ENCODE data around the gene FRMD4A.
"Not testable (repeated sequence)": the region's sequence is repeated elsewhere in the genome, so short reads cannot be mapped to it uniquely, and the experiment has no call there.

FRMD4A gene

GRCh38 chr10:13769946-13770345, 560.8 kb downstream of the FRMD4A start:
- DNase-seq (ENCODE audit: extremely low read depth, low read depth): no peak
- TF ChIP-seq CTCF (IDR thresholded peaks at IDR 0.05; ENCODE audit: low read depth, low read length): no peak

- DNase-seq (ENCODE audit: extremely low read depth, low read depth): no peak
- TF ChIP-seq CTCF (IDR thresholded peaks at IDR 0.05; ENCODE audit: low read depth, low read length): no peak
Measured at GRCh38 chr10:13767676-13768178, 563.0 kb downstream of the FRMD4A start.

- not testable (repeated sequence) for DNase-seq (ENCODE audit: extremely low read depth, low read depth)
Measured at GRCh38 chr10:13767148-13767547, 563.6 kb downstream of the FRMD4A start.

DNA sequence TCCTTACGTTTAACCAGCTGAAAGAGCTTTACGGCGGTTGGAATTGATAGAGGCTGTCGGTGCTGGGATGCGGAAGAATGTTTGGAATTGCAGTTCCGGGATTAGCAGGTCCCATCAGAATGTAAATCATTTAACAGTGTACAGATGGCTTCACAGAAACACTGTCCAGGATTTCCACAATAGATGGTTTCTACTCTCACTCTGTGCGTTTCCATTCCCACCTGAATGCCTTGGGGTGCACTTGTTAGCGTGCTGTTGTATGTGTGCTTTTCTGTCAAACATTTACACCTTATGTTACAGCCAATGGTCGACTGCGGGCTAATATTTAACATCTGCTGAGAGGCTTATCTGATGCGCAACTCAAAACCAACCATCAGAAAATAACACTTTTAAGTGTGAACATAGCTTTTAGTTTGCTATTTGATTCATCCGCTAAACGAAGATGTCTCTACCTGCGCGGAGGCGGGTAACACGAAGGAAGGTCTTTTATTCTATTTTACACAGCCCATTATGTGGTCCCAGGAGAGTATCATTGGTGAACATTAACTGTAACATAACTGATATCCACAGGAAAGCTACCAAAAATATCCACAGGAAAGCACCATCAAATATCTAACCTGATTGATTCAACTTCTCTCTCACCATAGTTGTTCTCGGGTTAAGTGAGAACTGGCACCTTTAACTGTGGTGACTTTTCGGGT, 564.9 kb downstream of the FRMD4A start:
- TF ChIP-seq CTCF (IDR thresholded peaks at IDR 0.05; ENCODE audit: low read depth, low read length): no peak
- no peak for DNase-seq (ENCODE audit: extremely low read depth, low read depth)

- TF ChIP-seq CTCF (IDR thresholded peaks at IDR 0.05; ENCODE audit: low read depth, low read length): no peak
- no peak for DNase-seq (ENCODE audit: extremely low read depth, low read depth)
Measured at GRCh38 chr10:13761490-13762091, 569.1 kb downstream of the FRMD4A start.

- TF ChIP-seq CTCF (IDR thresholded peaks at IDR 0.05; ENCODE audit: low read depth, low read length): no peak
Measured at GRCh38 chr10:13759168-13759567, 571.6 kb downstream of the FRMD4A start.

DNA sequence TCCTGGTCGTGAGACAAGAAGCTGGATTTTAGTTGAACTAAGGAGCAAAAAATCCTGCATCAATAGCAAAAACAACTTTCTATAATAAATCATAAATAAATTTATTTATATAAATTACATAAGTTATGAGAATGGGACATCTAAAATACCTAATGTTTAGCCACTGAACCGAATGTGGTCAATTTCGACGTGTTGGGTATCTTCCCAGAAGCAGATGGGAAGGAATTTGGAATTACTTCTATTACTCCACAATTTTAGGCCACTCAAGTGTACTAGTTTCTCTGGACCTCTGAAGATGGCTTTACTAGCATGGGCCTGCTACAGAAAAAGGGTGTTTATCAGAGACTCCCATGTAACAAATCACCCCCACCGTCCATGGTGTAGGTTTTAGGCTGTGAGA, 572.0 kb downstream of the FRMD4A start:
- DNase-seq (ENCODE audit: extremely low read depth, low read depth): no peak
- TF ChIP-seq CTCF (IDR thresholded peaks at IDR 0.05; ENCODE audit: low read depth, low read length): no peak

More at GRCh38 chr10:13759168-13759567, 571.6 kb downstream of the FRMD4A start:
- DNase-seq (ENCODE audit: extremely low read depth, low read depth): no peak

All from AG09319 (cell line).